Fibroblast of the conjunctiva (primary cell): ENCODE data around the gene OR2AK2.
"Not testable (repeated sequence)": the region's sequence is repeated elsewhere in the genome, so short reads cannot be mapped to it uniquely, and the experiment has no call there.

Experiments used
- DNase-seq: peaks from one replicate; pipeline ENCODE4 v3.0.0-alpha.2; 2010; ENCODE audit warnings: low read depth

The OR2AK2 gene, protein sequence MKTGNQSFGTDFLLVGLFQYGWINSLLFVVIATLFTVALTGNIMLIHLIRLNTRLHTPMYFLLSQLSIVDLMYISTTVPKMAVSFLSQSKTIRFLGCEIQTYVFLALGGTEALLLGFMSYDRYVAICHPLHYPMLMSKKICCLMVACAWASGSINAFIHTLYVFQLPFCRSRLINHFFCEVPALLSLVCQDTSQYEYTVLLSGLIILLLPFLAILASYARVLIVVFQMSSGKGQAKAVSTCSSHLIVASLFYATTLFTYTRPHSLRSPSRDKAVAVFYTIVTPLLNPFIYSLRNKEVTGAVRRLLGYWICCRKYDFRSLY

DNA sequence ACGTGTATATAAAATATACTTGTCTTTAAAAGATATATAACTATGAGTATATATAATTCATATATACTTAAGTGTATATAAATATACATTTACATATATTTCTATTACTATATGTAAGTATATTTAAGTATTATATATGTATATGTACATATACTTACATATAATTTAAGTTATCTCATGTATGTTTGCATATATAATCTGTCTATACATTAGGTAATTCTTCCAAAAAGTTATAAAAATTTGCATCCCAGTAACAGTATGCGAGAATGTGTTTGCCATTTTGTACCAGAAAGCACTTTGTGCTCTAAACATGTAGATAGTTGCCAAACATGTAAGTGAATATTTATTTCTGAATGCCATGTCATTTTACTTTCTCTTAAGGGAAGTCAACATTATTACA, at the start of gene OR2AK2:
Gene OR2AK2, plus strand, starts transcription at position 301 of the 400 bp plus-strand sequence. CDS start 144 bp downstream, outside the sequence.
- no peak for DNase-seq

GRCh38 chr1:247919952-247920351, 45.1 kb upstream of the OR2AK2 start, which contains the start of gene OR2T8:
Gene OR2T8 (plus strand): TSS chr1:247920252. CDS start chr1:247921018, 766 bp downstream.
- no peak for DNase-seq

DNA sequence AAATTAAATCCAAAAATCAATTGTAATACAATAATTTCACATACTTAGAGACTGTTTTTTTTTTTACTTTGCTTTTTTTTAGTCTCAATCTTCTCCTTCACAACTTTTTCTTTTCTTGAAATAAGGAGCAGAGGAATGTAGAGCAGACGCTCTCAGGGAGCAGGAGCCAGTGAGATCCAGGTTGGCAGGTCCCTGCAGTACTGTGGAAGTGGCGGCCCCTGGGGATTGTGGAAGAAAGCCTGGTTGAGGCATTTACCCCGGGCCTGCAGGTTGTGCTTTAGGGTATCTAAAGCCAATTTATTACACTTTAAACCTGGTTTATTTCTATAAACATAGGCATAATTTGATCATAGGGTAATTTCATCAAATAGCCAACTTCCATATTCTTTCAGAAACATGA, 41.1 kb upstream of the OR2AK2 start:
- no peak for DNase-seq

- no peak for DNase-seq
Measured at GRCh38 chr1:247924868-247925267, 40.2 kb upstream of the OR2AK2 start, which contains the start of gene OR2AJ1. Gene OR2AJ1 (plus strand): TSS chr1:247924889. CDS start chr1:247933769, 8,880 bp downstream.

GRCh38 chr1:247933989-247934388, 31.0 kb upstream of the OR2AK2 start:
- DNase-seq = no peak

DNA sequence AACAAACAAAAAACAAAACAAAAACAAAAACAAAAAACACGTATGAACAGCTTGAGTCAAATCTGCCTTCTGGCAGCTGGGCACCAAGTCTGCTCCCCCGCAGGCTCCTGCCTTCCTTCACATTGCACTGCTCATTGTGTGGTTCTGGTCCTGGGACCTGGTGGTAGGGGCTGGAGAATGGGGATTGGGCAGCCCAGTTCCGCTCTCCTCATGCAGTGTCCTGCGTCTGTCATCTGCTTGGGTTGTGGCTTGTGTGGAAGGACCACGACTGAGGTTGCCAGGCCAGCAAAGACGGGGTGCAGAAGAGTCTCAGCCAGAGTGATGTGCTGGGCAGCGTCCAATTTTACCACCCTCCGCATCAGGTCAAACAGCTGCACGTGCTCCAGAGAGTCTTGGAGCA, 29.3 kb upstream of the OR2AK2 start:
- no peak for DNase-seq

- no peak for DNase-seq
Measured at GRCh38 chr1:247936415-247936814, 28.6 kb upstream of the OR2AK2 start.

DNA sequence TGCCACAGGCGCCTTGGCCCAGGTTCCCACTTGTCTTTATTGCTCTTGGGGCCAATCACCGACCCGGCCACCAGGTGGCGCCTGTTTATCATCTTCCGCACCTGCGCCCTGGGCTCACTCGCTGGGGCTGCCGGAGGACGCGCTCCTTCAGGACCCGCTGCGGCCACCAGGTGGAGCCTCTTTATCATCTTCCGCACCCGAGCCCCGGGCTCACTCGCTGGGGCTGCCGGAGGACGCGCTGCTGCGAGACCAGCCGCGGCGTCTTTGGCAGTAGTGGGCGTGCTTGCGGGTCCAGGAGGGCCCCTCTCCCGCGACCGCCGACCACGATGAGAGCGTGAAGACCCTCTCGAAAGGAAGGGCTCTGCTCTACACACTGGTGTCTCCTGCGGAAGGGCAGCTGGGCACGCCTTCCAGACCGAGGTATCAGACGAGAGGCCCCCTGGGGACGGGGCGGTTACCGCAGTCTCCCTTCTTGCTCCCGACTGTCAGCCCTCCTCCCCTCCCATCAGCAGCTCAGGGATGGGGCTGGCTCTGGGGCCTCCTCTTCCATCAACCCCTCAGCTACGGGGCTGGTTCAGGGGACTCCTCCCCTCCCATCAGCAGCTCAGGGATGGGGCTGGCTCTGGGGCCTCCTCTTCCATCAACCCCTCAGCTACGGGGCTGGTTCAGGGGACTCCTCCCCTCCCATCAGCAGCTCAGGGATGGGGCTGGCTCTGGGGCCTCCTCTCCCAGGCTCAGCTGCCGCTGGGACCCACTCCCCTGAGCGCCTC, 27.9 kb upstream of the OR2AK2 start:
- not testable (repeated sequence) for DNase-seq

GRCh38 chr1:247942624-247943023, 22.4 kb upstream of the OR2AK2 start:
- no peak for DNase-seq

GRCh38 chr1:247948558-247948957, 16.5 kb upstream of the OR2AK2 start, which contains the start of gene OR2L8:
Gene OR2L8 (plus strand): TSS chr1:247948858. CDS start chr1:247948858, 0 bp downstream.
- no peak for DNase-seq

- DNase-seq = no peak
Measured at GRCh38 chr1:247953408-247953807, 11.6 kb upstream of the OR2AK2 start.

DNA sequence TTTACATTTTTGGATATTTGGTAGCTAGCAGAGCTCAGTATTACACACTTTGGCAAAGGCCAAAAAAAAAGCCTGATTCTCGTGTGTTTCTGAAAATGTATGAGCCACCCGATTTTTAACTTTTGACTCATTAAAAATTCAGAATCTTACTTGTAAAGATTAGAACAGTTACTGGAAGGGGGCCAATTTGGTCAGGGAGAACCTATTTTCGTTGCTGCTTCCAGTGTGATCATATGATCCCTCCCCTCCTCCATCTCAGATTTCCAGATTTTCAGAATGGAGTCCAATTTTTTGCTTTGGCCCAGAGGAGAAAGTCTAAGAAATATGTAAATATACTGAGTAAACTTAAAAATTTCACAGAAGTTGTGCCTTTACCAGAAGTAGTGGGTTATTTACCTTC, 3.2 kb upstream of the OR2AK2 start:
- DNase-seq = no peak

DNA sequence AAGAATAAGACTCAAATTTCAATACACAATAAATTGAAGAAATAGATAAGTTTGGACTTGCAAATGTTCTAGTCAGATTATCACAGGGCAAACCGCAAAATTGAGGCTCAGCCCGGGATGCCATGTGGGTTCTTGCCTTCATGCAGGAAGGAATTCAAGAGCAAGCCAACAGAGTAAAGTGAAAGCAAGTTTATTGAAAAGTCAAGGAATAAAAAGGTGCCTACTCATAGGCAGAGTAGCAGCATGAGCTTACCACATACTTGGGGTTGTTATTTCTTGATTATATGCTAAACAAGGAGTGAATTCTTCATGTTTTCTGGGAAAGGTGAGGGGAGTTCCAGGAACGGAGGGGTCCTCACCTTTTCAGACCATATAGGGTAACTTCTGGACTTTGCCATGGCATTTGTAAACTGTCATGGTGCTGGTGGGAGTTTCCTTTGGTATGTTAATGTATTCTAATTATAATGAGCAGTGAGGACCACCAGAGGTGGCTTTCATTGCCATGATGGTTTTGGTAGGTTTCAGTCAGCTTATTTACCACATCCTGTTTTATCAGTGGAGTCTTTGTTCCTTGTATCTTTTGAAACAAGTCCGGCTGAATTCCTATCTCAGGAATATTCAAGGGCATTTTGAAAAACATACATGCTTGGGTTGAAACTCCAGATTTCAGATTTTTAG, 2.0 kb upstream of the OR2AK2 start:
- DNase-seq = no peak

GRCh38 chr1:247966532-247967204, 1.6 kb downstream of the OR2AK2 start:
- DNase-seq = no peak

- no peak for DNase-seq
Measured at GRCh38 chr1:247992986-247993385, 28.0 kb downstream of the OR2AK2 start.

DNA sequence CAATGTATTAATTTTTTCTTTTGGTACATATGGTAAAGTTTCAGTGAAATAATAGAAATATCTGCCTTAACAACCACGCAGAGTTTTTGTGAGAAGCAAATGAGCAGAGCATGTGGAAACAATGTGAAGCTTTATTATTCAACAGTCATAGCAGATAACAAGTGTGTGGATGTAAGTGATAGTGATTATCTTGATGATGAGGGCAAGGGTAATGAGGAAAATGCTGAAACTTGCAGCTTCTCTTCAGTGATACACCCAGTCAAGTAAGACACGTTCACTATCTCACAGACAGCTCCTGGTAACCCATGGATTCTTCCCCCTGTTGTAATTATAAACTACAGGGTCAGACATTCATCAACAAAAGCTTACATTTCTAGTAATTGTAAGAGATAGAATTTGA, 33.8 kb downstream of the OR2AK2 start:
- no peak for DNase-seq

DNA sequence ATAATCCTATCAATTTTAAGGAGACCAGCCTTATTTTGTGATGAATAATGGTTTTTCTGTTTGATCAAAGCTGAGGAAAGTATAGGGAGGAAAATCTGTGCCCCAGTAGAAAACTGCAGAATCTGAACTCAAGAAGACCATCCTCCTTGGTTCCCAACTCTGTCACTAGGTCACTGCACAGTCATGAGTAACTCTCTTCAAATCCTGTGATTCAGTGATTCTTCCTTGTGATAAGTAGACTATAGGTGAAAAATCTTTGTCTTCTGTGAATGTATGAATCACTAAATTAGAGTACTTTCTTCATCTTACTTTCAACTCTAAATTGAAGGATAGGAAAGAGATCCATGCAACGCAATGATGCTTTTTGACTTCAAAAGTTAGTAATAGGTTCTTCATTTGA, 35.1 kb downstream of the OR2AK2 start:
- no peak for DNase-seq

DNA sequence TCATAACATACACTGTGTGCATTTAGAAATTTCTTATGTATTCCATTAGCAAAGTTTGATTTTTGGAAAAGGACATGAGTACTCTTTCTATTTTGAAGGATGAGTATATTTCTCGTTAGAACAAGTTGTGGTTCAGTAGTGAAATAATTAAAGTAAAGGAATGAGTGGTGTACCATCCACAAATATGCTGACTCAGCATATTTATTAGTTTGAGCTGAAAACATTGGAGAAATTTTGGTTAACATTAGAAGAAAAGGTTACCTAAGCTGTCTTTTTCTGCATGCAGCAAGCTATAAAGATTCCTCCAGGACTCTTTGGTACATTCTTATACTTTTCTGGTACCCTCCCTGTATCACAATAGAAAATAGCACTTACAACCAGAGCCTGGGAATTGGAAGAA, 42.7 kb downstream of the OR2AK2 start:
- no peak for DNase-seq

- DNase-seq = no peak
Measured at GRCh38 chr1:248009681-248010080, 44.6 kb downstream of the OR2AK2 start.

GRCh38 chr1:248013229-248013710, 48.2 kb downstream of the OR2AK2 start, which contains the start of gene OR2L5:
Gene OR2L5 (plus strand): TSS chr1:248013660. CDS start chr1:248021948, 8,288 bp downstream.
- DNase-seq = no peak

GRCh38 chr1:248015803-248016202, 50.8 kb downstream of the OR2AK2 start:
- no peak for DNase-seq
